ENCODE data around the gene NOL3. TPM values are rescaled to one million over a fixed set of nuclear protein-coding genes. Genes with fewer than 3 reads are reported as not detected.

Gene NOL3
- total RNA-seq, 1 donor from 2014 or later, result 8.4 TPM

- H3K36me3 Mint-ChIP-seq, result no peaks in the 10 kb centered on the region
- DNase-seq (ENCODE audit: extremely low spot score, unreplicated experiment), result no peak
- H3K4me1 Mint-ChIP-seq (ENCODE audit: unreplicated experiment), result no peaks in the 10 kb centered on the region
- H3K27me3 Mint-ChIP-seq, result no peaks in the 10 kb centered on the region
- H3K27ac Mint-ChIP-seq, result no peak overlapping the region
- no peak for TF ChIP-seq CTCF (conservative IDR thresholded peaks at IDR 0.05)
- no peaks in the 10 kb centered on the region for H3K9me3 Mint-ChIP-seq
- H3K4me3 Mint-ChIP-seq, result no peak overlapping the region
These were observed 32.7 kb downstream of the NOL3 start for GRCh38 chr16:67202956-67203493.

- no peak for TF ChIP-seq CTCF (conservative IDR thresholded peaks at IDR 0.05)
- H3K27me3 Mint-ChIP-seq, result no peaks in the 10 kb centered on the region
- no peaks in the 10 kb centered on the region for H3K4me1 Mint-ChIP-seq (ENCODE audit: unreplicated experiment)
- H3K4me3 Mint-ChIP-seq, result no peak overlapping the region
- DNase-seq (ENCODE audit: extremely low spot score, unreplicated experiment), result no peak
- no peaks in the 10 kb centered on the region for H3K36me3 Mint-ChIP-seq
- no peaks in the 10 kb centered on the region for H3K9me3 Mint-ChIP-seq
- no peak overlapping the region for H3K27ac Mint-ChIP-seq
These were observed 33.7 kb downstream of the NOL3 start for GRCh38 chr16:67204076-67204475.

GRCh38 chr16:67206129-67206837 lies 35.9 kb downstream of the NOL3 start:
- no peak overlapping the region for H3K4me3 Mint-ChIP-seq
- H3K9me3 Mint-ChIP-seq, result no peaks in the 10 kb centered on the region
- TF ChIP-seq CTCF (conservative IDR thresholded peaks at IDR 0.05), result no peak
- H3K27me3 Mint-ChIP-seq, result no peaks in the 10 kb centered on the region
- H3K4me1 Mint-ChIP-seq (ENCODE audit: unreplicated experiment), result no peaks in the 10 kb centered on the region
- DNase-seq (ENCODE audit: extremely low spot score, unreplicated experiment), result no peak
- no peak overlapping the region for H3K27ac Mint-ChIP-seq
- no peaks in the 10 kb centered on the region for H3K36me3 Mint-ChIP-seq

GRCh38 chr16:67206838-67207248 lies 36.5 kb downstream of the NOL3 start:
- Mint-ChIP-seq H3K4me3 (no peak overlapping the region), H3K4me1 (ENCODE audit: unreplicated experiment) (no peaks in the 10 kb centered on the region), H3K36me3 (no peaks in the 10 kb centered on the region), H3K9me3 (no peaks in the 10 kb centered on the region), H3K27ac (no peak overlapping the region), H3K27me3 (no peaks in the 10 kb centered on the region)
- no peak for TF ChIP-seq CTCF (conservative IDR thresholded peaks at IDR 0.05)
- DNase-seq (ENCODE audit: extremely low spot score, unreplicated experiment), result no peak

- no peaks in the 10 kb centered on the region for H3K9me3 Mint-ChIP-seq
- no peaks in the 10 kb centered on the region for H3K36me3 Mint-ChIP-seq
- H3K27me3 Mint-ChIP-seq, result no peaks in the 10 kb centered on the region
- no peak for TF ChIP-seq CTCF (conservative IDR thresholded peaks at IDR 0.05)
- no peaks in the 10 kb centered on the region for H3K4me1 Mint-ChIP-seq (ENCODE audit: unreplicated experiment)
- H3K4me3 Mint-ChIP-seq, result no peak overlapping the region
- no peak for DNase-seq (ENCODE audit: extremely low spot score, unreplicated experiment)
- no peak overlapping the region for H3K27ac Mint-ChIP-seq
These were observed 37.1 kb downstream of the NOL3 start for GRCh38 chr16:67207249-67208091.
